ENCODE measurements around the gene STN1.
A peak's percentile ranks its signal among the peaks of the same experiment; 100 is the strongest.

The STN1 gene, protein sequence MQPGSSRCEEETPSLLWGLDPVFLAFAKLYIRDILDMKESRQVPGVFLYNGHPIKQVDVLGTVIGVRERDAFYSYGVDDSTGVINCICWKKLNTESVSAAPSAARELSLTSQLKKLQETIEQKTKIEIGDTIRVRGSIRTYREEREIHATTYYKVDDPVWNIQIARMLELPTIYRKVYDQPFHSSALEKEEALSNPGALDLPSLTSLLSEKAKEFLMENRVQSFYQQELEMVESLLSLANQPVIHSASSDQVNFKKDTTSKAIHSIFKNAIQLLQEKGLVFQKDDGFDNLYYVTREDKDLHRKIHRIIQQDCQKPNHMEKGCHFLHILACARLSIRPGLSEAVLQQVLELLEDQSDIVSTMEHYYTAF

DNA sequence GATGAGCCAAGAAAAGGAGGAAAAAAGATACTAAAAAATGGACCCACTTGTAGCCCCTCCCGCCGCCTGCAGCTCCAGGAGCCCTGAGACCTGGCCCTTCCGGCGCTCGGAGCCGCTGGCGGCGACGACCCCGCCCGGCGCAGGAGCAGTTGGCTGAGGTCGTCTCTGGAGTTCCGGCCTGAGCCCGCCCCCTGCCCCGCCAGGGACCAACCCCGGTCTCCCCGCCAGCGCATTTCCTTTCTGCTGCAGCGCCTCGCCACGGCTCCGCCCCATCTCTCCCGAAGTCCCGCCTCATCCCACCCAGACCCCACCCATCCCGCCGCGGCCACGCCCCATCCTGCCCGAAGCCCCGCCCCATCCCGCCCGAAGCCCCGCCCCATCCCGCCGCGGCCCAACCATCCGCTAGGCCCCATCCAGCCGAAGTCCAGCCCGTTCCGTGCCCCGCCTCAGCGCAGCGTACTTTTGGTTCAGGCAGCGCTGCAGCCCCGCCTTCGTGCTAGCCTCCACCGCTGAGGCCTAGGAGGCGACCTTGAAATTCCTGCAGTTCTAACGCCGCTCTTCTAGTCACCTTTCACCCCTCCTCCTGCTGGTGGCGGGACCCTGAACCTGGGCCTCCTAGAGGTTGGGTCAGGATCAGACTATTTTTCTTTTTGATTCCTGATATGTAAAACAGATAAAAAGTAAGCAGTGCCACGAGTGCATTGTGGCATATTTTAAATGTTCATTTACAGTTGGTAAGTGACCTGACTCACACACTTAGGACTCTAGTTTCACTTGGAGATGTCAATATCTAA, at the start of gene STN1:
Gene STN1 (minus strand): TSS at position 132 of the 794 bp plus-strand sequence. CDS start 590 bp downstream, outside the sequence.
- DNase-seq: peak; percentile 94 to 97

GRCh38 chr10:103967448-103968071, 49.6 kb upstream of the STN1 start:
- peak in 1 of 2 donors; percentile 34 for DNase-seq

GRCh38 chr10:103966671-103967447, 48.9 kb upstream of the STN1 start, which contains the start of gene SLK:
SLK (plus strand) TSS chr10:103967140; CDS start chr10:103967746, 606 bp downstream.
- peak; percentile 51 to 56 for DNase-seq

GRCh38 chr10:103960103-103960502, 42.1 kb upstream of the STN1 start:
- DNase-seq: no peak

DNA sequence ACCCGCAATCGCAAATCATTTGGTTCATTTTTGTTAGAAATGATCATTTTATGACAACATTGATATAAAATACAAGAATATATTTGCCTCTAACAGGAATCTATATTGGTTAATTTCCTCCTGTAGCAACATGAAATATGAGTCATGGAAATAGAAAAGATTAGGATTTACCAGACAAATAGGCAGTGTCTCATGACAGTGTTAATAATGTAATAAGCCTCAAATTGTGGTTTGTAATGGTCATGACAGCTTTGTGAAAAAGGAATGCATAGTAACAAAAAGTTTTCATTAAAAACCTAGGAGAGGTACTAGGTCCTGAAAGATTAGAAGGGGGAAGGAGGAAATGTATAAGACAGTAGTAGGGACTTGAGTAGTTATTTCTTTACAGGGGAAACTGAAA, 41.0 kb upstream of the STN1 start:
- DNase-seq: no peak

GRCh38 chr10:103954543-103954942, 36.6 kb upstream of the STN1 start:
- no peak for DNase-seq

GRCh38 chr10:103951942-103952341, 34.0 kb upstream of the STN1 start:
- no peak for DNase-seq

DNA sequence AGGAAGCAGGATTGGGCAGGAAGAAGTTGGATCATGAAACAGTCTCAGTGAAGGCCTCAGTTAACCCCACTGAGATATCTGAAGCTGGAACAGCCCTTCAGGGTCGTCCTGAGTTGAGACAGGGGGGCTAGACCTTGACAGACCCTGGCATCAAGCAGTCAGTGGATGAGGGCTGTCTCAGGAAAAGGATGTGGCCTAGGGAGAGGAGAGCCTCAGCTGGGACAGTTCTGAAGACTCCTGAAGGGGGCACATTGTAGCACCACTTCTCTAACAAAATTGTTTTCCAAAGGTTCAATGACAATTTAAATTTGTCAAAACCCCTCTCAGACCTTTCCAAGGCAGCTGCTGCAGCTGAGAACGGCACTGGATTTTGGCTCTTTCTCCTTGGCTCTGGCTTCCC, 33.2 kb upstream of the STN1 start:
- DNase-seq: no peak

DNA sequence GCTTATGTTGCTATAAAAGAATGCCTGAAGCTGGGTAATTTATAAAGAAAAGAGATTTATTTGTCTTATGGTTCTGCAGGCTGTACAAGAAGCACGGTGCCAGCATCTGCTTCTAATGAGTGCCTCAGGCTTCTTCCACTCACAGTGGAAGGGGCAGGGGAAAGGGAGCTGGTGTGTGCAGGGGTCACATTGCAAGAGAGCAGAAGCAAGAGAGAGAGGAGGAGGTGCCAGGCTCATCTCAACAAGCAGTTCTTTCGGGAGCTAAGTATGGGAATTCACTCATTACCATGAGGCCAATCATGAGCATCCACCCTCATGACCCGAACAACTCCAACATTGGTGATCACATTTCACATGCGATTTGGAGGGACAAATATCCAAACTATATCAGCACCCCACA, 31.7 kb upstream of the STN1 start:
- DNase-seq: no peak

DNA sequence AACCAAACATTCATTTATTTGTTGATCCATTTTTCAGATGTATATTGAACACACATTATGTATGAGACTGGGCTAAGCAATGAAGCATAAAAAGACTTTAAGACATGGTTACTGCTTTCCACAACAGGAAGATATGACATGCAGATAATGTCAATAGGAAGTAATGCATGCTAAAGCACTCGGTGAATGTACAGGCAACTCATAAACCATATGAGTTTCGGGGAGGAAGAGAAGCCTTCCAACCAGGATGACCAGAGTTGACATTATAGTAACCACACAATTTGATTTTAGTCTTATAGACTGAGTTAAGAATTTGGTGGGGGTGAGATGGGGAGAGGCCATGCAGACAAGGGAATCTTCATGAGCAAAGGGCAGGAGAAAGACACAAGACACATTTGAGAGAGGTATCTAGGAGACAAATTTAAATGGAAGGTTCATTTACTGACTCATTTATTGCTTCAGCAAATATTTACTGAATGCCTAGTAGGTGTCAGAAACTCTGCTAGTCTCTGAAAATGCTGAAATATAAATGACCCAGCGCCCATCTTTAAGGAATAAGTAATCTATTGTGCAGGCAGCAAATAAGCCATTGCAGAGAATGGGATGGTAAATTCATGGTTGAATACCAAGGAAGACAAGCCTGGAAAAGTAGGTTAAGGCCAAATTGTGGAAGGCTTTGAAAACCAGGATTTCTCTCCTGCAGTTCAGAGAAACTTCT, 30.0 kb upstream of the STN1 start:
- DNase-seq: peak in 1 of 2 donors; percentile 22

- no peak for DNase-seq
Observed at GRCh38 chr10:103942866-103943265, 24.9 kb upstream of the STN1 start.

GRCh38 chr10:103941801-103942200, 23.8 kb upstream of the STN1 start:
- DNase-seq: no peak

DNA sequence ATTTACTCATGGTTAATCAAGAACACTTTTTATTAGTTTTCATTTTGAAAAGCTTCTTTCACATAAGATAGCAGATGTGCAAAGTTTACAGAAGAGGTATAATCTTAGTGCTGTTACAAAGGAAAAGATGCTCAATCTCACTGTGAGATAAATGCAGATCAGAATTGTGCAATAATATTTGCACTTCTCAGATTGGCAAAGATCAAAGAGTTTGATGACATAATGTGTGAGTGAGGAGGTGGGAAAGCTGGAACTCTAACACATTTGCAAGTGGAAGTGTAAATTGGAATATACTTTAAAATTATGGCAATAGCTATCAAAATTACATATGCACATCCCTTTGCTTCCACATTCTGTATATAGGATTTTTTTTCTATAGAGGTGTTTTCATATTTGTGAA, 21.5 kb upstream of the STN1 start:
- DNase-seq: no peak

- DNase-seq: no peak
Observed at GRCh38 chr10:103936022-103936421, 18.0 kb upstream of the STN1 start.

GRCh38 chr10:103934308-103934707, 16.3 kb upstream of the STN1 start:
- DNase-seq: no peak

- DNase-seq: no peak
Observed at GRCh38 chr10:103933557-103934121, 15.7 kb upstream of the STN1 start.

DNA sequence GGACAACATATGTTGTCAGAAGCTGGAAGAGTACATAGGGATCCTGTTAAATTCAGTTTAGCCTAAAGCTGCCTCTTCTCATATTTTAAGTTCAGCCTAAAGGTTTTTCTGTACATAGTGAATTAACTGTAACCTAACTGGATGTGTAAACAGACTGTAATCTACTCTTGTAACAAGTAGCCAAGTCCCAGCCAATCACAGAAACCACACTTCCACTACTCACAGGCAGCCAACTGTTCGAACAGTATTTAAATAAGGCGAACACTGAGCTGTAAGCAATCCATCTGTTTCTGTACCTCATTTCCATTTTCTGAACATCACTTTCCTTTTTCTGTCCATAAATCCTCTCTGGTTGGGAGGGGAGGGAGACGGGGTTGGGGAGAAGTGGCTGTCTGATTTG, 15.0 kb upstream of the STN1 start:
- no peak for DNase-seq

DNA sequence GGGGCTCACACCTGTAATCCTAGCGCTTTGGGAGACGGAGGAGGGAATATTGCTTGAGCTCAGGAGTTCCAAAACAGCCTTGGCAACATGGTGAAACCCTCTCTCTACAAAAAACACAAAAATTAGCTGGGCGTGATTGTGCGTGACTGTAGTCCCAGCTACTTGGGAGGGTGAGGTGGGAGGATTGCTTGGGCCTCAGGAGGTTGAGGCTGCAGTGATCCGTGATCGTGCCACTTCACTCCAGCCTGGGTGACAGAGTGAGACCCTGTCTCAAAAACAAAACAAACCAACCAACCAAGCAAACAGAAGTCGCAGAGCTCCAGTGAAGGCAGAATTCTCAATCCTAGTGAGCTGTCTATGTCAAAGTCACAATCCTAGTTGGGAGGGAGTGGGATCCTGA, 14.3 kb upstream of the STN1 start:
- no peak for DNase-seq

DNA sequence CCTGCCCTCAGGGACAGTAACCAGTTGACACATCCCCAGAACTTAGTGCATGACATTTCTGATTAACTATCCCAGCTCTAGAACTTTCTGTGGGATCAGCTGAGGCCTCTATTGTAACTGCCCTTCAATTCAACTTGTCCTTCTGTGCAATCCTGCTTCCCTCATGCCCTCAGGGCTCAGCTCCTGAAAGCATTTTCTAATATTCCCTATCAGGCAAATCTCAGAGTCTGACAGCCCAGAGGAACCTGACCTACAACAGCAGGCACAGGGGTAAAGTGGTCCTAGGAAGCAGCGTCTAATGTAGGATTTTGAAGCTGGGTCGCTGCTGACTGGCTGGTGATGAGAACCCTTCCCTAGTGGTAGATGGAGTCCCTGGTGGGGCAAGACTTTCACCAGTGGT, 13.6 kb upstream of the STN1 start:
- no peak for DNase-seq

GRCh38 chr10:103930881-103931280, 12.9 kb upstream of the STN1 start:
- DNase-seq: no peak

- DNase-seq: no peak
Observed at GRCh38 chr10:103930449-103930848, 12.5 kb upstream of the STN1 start.
